Measurements from ENCODE around the gene SSTR4.

Gene SSTR4

DNA sequence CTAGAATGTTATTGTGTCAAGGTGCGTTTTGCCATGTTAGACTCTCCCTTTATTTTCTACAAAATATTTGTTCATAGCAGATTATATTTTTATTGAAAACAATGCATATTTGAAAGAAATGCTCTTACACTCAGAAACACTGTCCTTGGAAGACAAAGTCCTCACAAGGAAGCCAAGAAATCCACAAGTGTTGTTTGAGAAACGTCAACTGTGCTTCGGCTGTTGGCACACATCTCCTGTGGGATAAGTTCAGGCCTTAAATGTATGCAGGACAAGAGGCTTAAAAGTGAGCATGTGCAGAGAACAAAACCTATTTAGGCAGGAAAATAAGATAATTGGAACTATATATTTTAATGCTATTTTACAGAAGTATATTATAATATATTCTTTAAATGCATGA is 23.9 kb downstream of the SSTR4 start:
- H3K4me3 ChIP-seq (ENCODE audit: insufficient read depth, low read length, poor library complexity, severe bottlenecking), result no peak overlapping the region
- no peaks in the 10 kb centered on the region for H3K36me3 ChIP-seq (ENCODE audit: low read length)
- H3K4me2 ChIP-seq (ENCODE audit: low read depth, low read length, poor library complexity, severe bottlenecking), result no peak overlapping the region
- no peaks in the 10 kb centered on the region for H3K27me3 ChIP-seq (ENCODE audit: low read length)
- H3K9me2 ChIP-seq (replicated peaks; ENCODE audit: insufficient read depth, low read length), result no peaks in the 10 kb centered on the region
- H4K20me1 ChIP-seq (ENCODE audit: low read depth, low read length), result no peaks in the 10 kb centered on the region
- H2AFZ ChIP-seq (ENCODE audit: low read depth, low read length, severe bottlenecking), result no peak overlapping the region
- no peaks in the 10 kb centered on the region for H3K79me2 ChIP-seq (ENCODE audit: insufficient read depth, low read length)
- TF ChIP-seq, protein P1, sequence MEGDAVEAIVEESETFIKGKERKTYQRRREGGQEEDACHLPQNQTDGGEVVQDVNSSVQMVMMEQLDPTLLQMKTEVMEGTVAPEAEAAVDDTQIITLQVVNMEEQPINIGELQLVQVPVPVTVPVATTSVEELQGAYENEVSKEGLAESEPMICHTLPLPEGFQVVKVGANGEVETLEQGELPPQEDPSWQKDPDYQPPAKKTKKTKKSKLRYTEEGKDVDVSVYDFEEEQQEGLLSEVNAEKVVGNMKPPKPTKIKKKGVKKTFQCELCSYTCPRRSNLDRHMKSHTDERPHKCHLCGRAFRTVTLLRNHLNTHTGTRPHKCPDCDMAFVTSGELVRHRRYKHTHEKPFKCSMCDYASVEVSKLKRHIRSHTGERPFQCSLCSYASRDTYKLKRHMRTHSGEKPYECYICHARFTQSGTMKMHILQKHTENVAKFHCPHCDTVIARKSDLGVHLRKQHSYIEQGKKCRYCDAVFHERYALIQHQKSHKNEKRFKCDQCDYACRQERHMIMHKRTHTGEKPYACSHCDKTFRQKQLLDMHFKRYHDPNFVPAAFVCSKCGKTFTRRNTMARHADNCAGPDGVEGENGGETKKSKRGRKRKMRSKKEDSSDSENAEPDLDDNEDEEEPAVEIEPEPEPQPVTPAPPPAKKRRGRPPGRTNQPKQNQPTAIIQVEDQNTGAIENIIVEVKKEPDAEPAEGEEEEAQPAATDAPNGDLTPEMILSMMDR (IDR thresholded peaks at IDR 0.05; ENCODE audit: insufficient read depth, low read length, poor library complexity, severe bottlenecking), result no peak
- H3F3A ChIP-seq (ENCODE audit: insufficient read depth), result no peaks in the 10 kb centered on the region
- H3K27ac ChIP-seq (ENCODE audit: low read depth, low read length), result no peak overlapping the region
- H3K9ac ChIP-seq (ENCODE audit: low read length), result no peak overlapping the region
- no peaks in the 10 kb centered on the region for H3K9me3 ChIP-seq (ENCODE audit: insufficient read depth, low read length)

DNA sequence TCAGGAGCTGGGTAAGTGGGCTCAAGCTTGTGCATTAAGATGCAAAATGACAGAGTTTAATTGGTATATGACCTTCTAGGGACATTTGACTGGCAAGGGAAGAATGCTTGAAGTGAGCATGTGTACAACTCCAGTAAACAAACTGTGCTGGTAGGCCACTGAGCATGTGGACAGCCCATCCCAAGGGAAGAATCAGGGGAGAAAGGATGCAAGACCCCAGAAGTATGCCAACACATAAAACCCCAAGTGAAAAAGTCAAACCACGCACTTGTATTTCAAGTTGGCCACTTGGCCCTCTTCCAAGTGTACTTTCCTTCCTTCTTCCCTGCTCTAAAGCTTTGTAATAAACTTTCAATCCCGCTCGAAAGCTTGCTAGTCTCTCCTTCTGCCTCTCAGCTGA is 24.7 kb downstream of the SSTR4 start:
- Histone ChIP-seq H3K4me3 (ENCODE audit: insufficient read depth, low read length, poor library complexity, severe bottlenecking) (no peak overlapping the region), H3K27ac (ENCODE audit: low read depth, low read length) (no peak overlapping the region), H3K4me2 (ENCODE audit: low read depth, low read length, poor library complexity, severe bottlenecking) (no peak overlapping the region), H3F3A (ENCODE audit: insufficient read depth) (no peaks in the 10 kb centered on the region), H3K27me3 (ENCODE audit: low read length) (no peaks in the 10 kb centered on the region), H4K20me1 (ENCODE audit: low read depth, low read length) (no peaks in the 10 kb centered on the region), H3K79me2 (ENCODE audit: insufficient read depth, low read length) (no peaks in the 10 kb centered on the region), H3K9me2 (replicated peaks; ENCODE audit: insufficient read depth, low read length) (no peaks in the 10 kb centered on the region), H3K9ac (ENCODE audit: low read length) (no peak overlapping the region), H3K9me3 (ENCODE audit: insufficient read depth, low read length) (no peaks in the 10 kb centered on the region), H2AFZ (ENCODE audit: low read depth, low read length, severe bottlenecking) (no peak overlapping the region), H3K36me3 (ENCODE audit: low read length) (no peaks in the 10 kb centered on the region)
- TF ChIP-seq, protein P1 (IDR thresholded peaks at IDR 0.05; ENCODE audit: insufficient read depth, low read length, poor library complexity, severe bottlenecking), result no peak
- TF ChIP-seq EZH2phosphoT487 (conservative IDR thresholded peaks at IDR 0.05; ENCODE audit: low read length), result no peak

DNA sequence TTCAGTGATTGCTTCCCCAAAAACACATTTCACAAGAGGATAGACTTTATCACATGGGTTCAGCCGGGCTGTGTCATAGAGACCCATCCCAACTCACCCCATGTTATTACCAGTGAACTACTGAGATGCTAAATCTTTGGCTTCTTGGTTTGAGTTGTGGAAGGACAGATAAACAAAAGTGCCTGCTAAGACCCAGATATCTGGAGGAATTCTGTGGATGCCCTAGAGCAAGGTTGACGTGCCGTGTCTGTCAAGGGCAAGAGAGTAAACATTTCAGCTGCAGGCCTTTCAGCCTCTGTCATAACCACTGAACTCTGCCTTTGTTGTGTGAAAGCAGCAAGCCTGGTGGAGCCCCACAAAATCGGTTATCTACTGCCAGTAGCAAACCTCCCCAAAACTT is 25.5 kb downstream of the SSTR4 start:
- Histone ChIP-seq H3K9me2 (replicated peaks; ENCODE audit: insufficient read depth, low read length) (no peaks in the 10 kb centered on the region), H3K27ac (ENCODE audit: low read depth, low read length) (no peak overlapping the region), H3F3A (ENCODE audit: insufficient read depth) (no peaks in the 10 kb centered on the region), H3K4me2 (ENCODE audit: low read depth, low read length, poor library complexity, severe bottlenecking) (no peak overlapping the region), H3K79me2 (ENCODE audit: insufficient read depth, low read length) (no peaks in the 10 kb centered on the region), H3K9ac (ENCODE audit: low read length) (no peak overlapping the region), H2AFZ (ENCODE audit: low read depth, low read length, severe bottlenecking) (no peak overlapping the region), H3K9me3 (ENCODE audit: insufficient read depth, low read length) (no peaks in the 10 kb centered on the region), H3K27me3 (ENCODE audit: low read length) (no peaks in the 10 kb centered on the region), H3K36me3 (ENCODE audit: low read length) (no peaks in the 10 kb centered on the region), H3K4me3 (ENCODE audit: insufficient read depth, low read length, poor library complexity, severe bottlenecking) (no peak overlapping the region), H4K20me1 (ENCODE audit: low read depth, low read length) (no peaks in the 10 kb centered on the region)
- TF ChIP-seq, protein P1 (IDR thresholded peaks at IDR 0.05; ENCODE audit: insufficient read depth, low read length, poor library complexity, severe bottlenecking), result no peak

DNA sequence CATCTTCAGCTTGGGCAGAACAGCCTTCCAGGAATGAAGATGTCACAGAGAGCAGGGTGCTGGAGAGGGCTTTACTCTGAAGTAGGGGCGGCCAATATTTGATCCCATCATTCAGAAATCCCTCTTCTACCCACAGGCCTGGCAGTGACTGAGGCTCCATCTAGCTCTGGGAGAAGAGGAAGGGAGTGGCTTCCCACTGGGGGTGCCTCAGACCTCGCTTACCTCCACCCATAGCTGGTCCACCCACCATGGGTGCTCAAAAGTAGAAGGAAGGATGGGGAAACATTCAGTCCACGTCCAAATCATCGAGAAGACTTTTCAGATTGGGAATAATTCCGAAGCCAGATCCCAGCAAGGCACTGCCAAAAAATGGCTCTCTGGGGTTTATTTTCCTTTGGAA is 26.1 kb downstream of the SSTR4 start:
- Histone ChIP-seq H3K27ac (ENCODE audit: low read depth, low read length) (no peak overlapping the region), H3K4me3 (ENCODE audit: insufficient read depth, low read length, poor library complexity, severe bottlenecking) (no peak overlapping the region), H3K79me2 (ENCODE audit: insufficient read depth, low read length) (no peaks in the 10 kb centered on the region), H3K9me2 (replicated peaks; ENCODE audit: insufficient read depth, low read length) (no peaks in the 10 kb centered on the region), H3K36me3 (ENCODE audit: low read length) (no peaks in the 10 kb centered on the region), H3K27me3 (ENCODE audit: low read length) (no peaks in the 10 kb centered on the region), H3K9me3 (ENCODE audit: insufficient read depth, low read length) (no peaks in the 10 kb centered on the region), H4K20me1 (ENCODE audit: low read depth, low read length) (no peaks in the 10 kb centered on the region), H3K9ac (ENCODE audit: low read length) (no peak overlapping the region), H3F3A (ENCODE audit: insufficient read depth) (no peaks in the 10 kb centered on the region), H3K4me2 (ENCODE audit: low read depth, low read length, poor library complexity, severe bottlenecking) (no peak overlapping the region), H2AFZ (ENCODE audit: low read depth, low read length, severe bottlenecking) (no peak overlapping the region)
- TF ChIP-seq, protein P1 (IDR thresholded peaks at IDR 0.05; ENCODE audit: insufficient read depth, low read length, poor library complexity, severe bottlenecking), result no peak
- TF ChIP-seq EZH2phosphoT487 (conservative IDR thresholded peaks at IDR 0.05; ENCODE audit: low read length), result no peak

Data from SU-DHL-6 (cell line).